HG03196 (cell line): ENCODE measurements around the gene CETN2.
"Not testable (repeated sequence)": the region's sequence is repeated elsewhere in the genome, so short reads cannot be mapped to it uniquely, and the experiment has no call there.

Source experiments
- ATAC-seq: cut with Tn5 transposase; IDR thresholded peaks from one replicate; pipeline ENCODE4 v1.9.1; 2021; ENCODE audit not compliant: unreplicated experiment

CETN2 gene

DNA sequence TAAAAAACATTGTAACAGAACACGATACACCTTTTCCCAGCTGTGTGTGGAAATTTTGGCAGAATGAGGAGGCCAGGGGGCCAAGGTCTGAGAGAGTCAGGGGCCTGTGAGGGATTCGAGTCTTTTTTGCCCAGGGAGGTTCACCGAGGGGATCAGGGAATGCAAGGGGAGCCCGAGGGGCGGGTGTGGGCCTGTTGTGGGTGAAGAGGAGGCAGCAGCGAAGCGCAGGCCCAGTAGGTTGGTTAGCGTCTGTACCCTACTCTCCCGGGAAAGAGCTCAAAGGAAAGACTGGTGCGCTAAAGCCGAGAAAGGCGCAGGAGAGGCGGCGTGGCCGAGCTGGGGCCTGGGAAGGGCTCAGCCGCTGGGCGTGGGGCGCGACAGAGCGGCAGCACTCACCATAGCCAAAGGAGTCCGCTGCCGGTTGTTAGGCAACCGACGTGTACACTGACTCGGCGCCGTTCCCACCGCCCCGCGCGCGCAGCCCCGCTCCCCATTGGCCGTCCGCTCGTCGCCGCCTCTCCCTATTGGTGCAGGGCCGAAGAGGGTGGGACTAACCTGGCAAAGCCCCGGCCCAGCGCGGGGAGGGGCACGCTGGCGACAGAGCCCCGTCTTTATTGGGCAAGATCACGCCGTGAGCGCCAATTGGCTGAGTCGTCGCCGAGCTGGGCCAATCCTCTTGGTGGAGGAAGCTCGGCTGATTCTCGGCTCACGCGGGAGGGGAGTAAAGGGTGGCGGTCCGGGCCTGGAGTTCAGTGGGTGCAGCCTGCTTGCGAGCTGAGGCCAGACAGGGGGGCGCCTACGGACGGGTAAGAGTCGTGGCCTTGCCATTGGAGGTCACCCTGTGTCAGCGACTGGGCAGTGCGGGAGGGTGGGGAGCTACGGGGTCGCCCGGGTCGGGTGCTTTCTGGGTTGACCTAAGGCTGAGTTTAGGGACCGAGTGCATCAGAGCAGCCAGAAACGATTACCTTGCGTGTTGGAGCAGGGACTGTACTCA lies at the start of gene CETN2, which contains the start of gene NSDHL:
TSS of gene CETN2 (minus strand) at position 446 of the 994 bp plus-strand sequence. CDS start at position 399, 47 bp downstream.
TSS of gene NSDHL (plus strand) at position 752 of the 994 bp plus-strand sequence. CDS start 15,262 bp downstream, outside the sequence.
- ATAC-seq, result peak; percentile 99

- ATAC-seq, result no peak
These were observed 48.6 kb upstream of the CETN2 start for GRCh38 chrX:152878976-152879755.

GRCh38 chrX:152876931-152877840 lies 46.6 kb upstream of the CETN2 start:
- ATAC-seq, result no peak

GRCh38 chrX:152873361-152873760 lies 42.8 kb upstream of the CETN2 start:
- ATAC-seq, result no peak

DNA sequence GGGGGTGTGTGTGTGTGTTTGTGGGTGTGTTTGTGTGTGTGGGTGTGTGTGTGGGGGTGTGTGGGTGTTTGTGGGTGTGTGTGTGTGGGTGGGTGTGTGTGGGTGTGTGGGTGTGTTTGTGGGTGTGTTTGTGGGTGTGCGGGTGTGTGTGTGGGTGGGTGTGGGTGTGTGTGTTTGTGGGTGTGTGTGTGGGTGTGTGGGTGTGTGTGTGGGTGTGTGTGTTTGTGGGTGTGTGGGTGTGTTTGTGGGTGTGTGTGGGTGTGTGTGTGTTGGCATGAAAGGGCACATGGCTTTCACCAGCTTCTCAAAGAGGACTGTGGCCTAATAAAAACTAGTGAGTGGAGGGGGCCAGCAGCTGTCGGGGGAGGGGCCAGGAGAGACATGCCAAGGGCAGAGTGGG lies 42.0 kb upstream of the CETN2 start:
- ATAC-seq, result no peak

GRCh38 chrX:152871260-152871659 lies 40.7 kb upstream of the CETN2 start:
- no peak for ATAC-seq

DNA sequence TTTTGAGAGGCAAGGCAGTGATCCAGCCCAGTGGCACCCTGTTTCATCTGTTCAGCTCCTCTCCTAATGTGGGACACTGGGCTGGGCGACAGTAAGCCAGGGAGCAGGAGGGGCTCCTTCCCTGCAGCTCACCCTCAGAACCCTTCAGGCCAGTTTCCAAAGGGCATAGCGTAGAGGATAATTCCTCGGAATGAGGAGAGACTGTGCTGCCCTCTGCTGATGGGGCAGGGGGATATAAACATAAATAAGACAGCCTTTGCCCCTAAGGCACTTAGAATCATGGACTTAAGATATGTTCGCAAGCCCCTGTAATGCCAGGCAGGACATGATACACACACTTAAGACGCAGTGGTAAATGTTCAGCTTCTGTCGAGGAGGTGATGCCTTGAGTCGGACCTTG lies 39.4 kb upstream of the CETN2 start:
- no peak for ATAC-seq

GRCh38 chrX:152866386-152866785 lies 35.8 kb upstream of the CETN2 start:
- no peak for ATAC-seq

- ATAC-seq, result no peak
These were observed 34.8 kb upstream of the CETN2 start for GRCh38 chrX:152865232-152865920.

GRCh38 chrX:152861826-152862225 lies 31.3 kb upstream of the CETN2 start:
- no peak for ATAC-seq

- no peak for ATAC-seq
These were observed 30.6 kb upstream of the CETN2 start for GRCh38 chrX:152861116-152861515.

GRCh38 chrX:152853986-152854385 lies 23.4 kb upstream of the CETN2 start:
- ATAC-seq, result no peak

GRCh38 chrX:152850465-152850864 lies 19.9 kb upstream of the CETN2 start:
- no peak for ATAC-seq

DNA sequence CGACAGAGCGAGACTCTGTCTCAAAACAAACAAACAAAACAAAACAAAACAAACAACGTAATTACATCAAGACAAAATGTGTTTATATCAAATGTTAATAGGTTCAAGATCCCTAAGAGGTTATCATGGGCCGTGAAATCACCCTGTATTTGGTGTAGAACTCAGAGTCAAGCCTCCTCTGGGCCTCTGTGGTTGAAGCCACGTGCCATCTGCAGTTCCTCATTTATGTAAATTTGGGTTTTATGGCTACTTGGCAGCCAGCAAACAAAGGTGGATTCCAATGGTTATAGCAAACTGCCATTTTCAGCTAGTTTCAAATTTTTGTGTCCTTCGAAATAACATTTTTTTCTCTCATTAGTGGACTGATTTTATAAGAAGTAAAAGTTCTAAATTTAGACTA lies 16.7 kb upstream of the CETN2 start:
- no peak for ATAC-seq

- no peak for ATAC-seq
These were observed 15.2 kb upstream of the CETN2 start for GRCh38 chrX:152845618-152846240.

DNA sequence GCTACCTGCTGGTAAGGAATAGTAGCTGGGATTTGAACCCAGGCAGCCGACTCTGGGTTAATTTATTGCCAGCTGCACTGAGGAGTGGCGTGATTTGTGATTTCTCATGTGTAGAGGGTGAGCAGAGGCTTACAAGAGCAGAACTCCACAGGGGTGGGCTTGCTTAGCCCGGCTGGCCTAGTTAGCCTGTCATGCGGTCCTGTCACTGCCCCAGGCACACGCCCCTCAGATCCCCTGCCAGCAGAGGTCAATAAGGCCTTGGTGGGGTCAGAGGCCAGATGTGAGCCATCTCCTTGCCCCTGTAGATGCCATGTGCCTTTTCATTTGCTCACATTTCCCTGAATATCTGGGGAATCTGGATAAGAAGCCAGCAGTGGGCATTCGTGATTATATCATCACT lies 13.7 kb upstream of the CETN2 start:
- no peak for ATAC-seq

GRCh38 chrX:152843852-152844251 lies 13.3 kb upstream of the CETN2 start:
- no peak for ATAC-seq

GRCh38 chrX:152842772-152843338 lies 12.3 kb upstream of the CETN2 start:
- no peak for ATAC-seq

DNA sequence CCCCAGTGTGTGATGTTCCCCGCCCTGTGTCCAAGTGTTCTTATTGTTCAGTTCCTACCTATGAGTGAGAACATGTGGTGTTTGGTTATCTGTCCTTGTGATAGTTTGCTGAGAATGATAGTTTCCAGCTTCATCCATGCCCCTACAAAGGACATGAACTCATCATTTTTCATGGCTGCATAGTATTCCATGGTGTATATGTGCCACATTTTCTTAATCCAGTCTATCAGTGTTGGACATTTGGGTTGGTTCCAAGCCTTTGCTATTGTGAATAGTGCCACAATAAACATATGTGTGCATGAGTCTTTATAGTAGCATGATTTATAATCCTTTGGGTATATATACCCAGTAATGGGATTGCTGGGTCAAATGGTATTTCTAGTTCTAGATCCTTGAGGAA lies 4.9 kb upstream of the CETN2 start:
- not testable (repeated sequence) for ATAC-seq
